Activated naive CD4-positive, alpha-beta T cell treated with anti-CD3 and anti-CD28 coated beads, Interleukin-2, amount 10 ng/mL, durations not matched to agents 7 days and 5 days (primary cell): ENCODE results near the gene FGFR3.
A peak's percentile ranks its signal among the peaks of the same experiment; 100 is the strongest.

ENCODE experiments used
- CTCF ChIA-PET: fragments of 350-600 bp; sonication (Branson Sonifier 250); formaldehyde crosslinking; loops from one replicate; lab custom pipeline; 2021; ENCODE audit warnings: antibody characterized with exemption; lab: Charles Lee
- DNase-seq: peaks from one replicate; pipeline ENCODE4 v3.0.0-alpha.2; 2020
- H3K27ac Mint-ChIP-seq: one replicate; pipeline ENCODE4 v1.8.0; 2021; ENCODE audit warnings: mild to moderate bottlenecking, moderate library complexity, mixed read lengths
- H3K27me3 Mint-ChIP-seq: one replicate; pipeline ENCODE4 v1.8.0; 2021; ENCODE audit warnings: mild to moderate bottlenecking, mixed read lengths
- H3K36me3 Mint-ChIP-seq: one replicate; pipeline ENCODE4 v1.8.0; 2021; ENCODE audit warnings: mixed read lengths
- H3K4me1 Mint-ChIP-seq: one replicate; pipeline ENCODE4 v1.8.0; 2021; ENCODE audit warnings: mixed read lengths
- H3K4me3 Mint-ChIP-seq: one replicate; pipeline ENCODE4 v1.8.0; 2021; ENCODE audit warnings: mild to moderate bottlenecking, moderate library complexity, mixed read lengths
- H3K9me3 Mint-ChIP-seq: one replicate; pipeline ENCODE4 v1.8.0; 2021; ENCODE audit warnings: mixed read lengths

Gene FGFR3

GRCh38 chr4:1783015-1783414 is 10.1 kb upstream of the FGFR3 start:
- Mint-ChIP-seq H3K27ac (no peak overlapping the region), H3K9me3 (no peaks in the 10 kb centered on the region), H3K4me3 (no peak overlapping the region), H3K4me1 (no peaks in the 10 kb centered on the region), H3K36me3 (no peaks in the 10 kb centered on the region), H3K27me3 (peaks cover 6% of the 10 kb centered on the region)
- DNase-seq: no peak
- CTCF ChIA-PET: interaction anchor here (1.3 kb wide), 1 partner anchor 35 kb away, joined by 6 read pairs; no protein-coding TSS in a partner anchor

- CTCF ChIA-PET: no interaction called here
- Mint-ChIP-seq H3K27me3 (peaks cover 6% of the 10 kb centered on the region), H3K36me3 (no peaks in the 10 kb centered on the region), H3K4me3 (no peak overlapping the region), H3K9me3 (no peaks in the 10 kb centered on the region), H3K27ac (no peak overlapping the region), H3K4me1 (no peaks in the 10 kb centered on the region)
- no peak for DNase-seq
Measured at GRCh38 chr4:1783970-1784369, 9.1 kb upstream of the FGFR3 start.

GRCh38 chr4:1784395-1784788 is 8.7 kb upstream of the FGFR3 start:
- Mint-ChIP-seq H3K4me1 (no peaks in the 10 kb centered on the region), H3K9me3 (no peaks in the 10 kb centered on the region), H3K27ac (no peak overlapping the region), H3K27me3 (peaks cover 6% of the 10 kb centered on the region), H3K4me3 (no peak overlapping the region), H3K36me3 (no peaks in the 10 kb centered on the region)
- DNase-seq: no peak
- CTCF ChIA-PET: no interaction called here

GRCh38 chr4:1784789-1785591 is 8.1 kb upstream of the FGFR3 start:
- Mint-ChIP-seq H3K27ac (no peak overlapping the region), H3K4me3 (no peak overlapping the region), H3K4me1 (no peaks in the 10 kb centered on the region), H3K27me3 (peaks cover 7% of the 10 kb centered on the region), H3K9me3 (no peaks in the 10 kb centered on the region), H3K36me3 (no peaks in the 10 kb centered on the region)
- no peak for DNase-seq
- CTCF ChIA-PET: interaction anchor here (1.0 kb wide), 2 partner anchors 14 to 24 kb away, joined by 3 to 4 read pairs; no protein-coding TSS in a partner anchor

GRCh38 chr4:1785592-1785991 is 7.5 kb upstream of the FGFR3 start:
- no peak for DNase-seq

GRCh38 chr4:1786544-1787362 is 6.3 kb upstream of the FGFR3 start:
- Mint-ChIP-seq H3K27ac (no peak overlapping the region), H3K4me1 (no peaks in the 10 kb centered on the region), H3K27me3 (peaks cover 19% of the 10 kb centered on the region), H3K9me3 (no peaks in the 10 kb centered on the region), H3K36me3 (no peaks in the 10 kb centered on the region), H3K4me3 (no peak overlapping the region)
- CTCF ChIA-PET: no interaction called here
- DNase-seq: no peak

More at GRCh38 chr4:1785592-1785991, 7.5 kb upstream of the FGFR3 start:
- H3K4me3 Mint-ChIP-seq: no peak overlapping the region
- H3K4me1 Mint-ChIP-seq: no peaks in the 10 kb centered on the region
- no peaks in the 10 kb centered on the region for H3K9me3 Mint-ChIP-seq
- H3K27me3 Mint-ChIP-seq: peaks cover 8% of the 10 kb centered on the region
- H3K27ac Mint-ChIP-seq: no peak overlapping the region
- CTCF ChIA-PET: interaction anchor here (1.0 kb wide), 2 partner anchors 14 to 23 kb away, joined by 3 to 4 read pairs; no protein-coding TSS in a partner anchor
- H3K36me3 Mint-ChIP-seq: no peaks in the 10 kb centered on the region

- Mint-ChIP-seq H3K4me3 (no peak overlapping the region), H3K9me3 (no peaks in the 10 kb centered on the region), H3K4me1 (no peaks in the 10 kb centered on the region), H3K27me3 (peaks cover 27% of the 10 kb centered on the region), H3K36me3 (no peaks in the 10 kb centered on the region), H3K27ac (no peak overlapping the region)
- CTCF ChIA-PET: no interaction called here
- no peak for DNase-seq
Measured at GRCh38 chr4:1787411-1788077, 5.5 kb upstream of the FGFR3 start.

GRCh38 chr4:1788254-1788973 is 4.7 kb upstream of the FGFR3 start:
- peaks cover 31% of the 10 kb centered on the region for H3K27me3 Mint-ChIP-seq
- no peaks in the 10 kb centered on the region for H3K4me1 Mint-ChIP-seq
- DNase-seq: no peak
- H3K9me3 Mint-ChIP-seq: no peaks in the 10 kb centered on the region
- H3K36me3 Mint-ChIP-seq: no peaks in the 10 kb centered on the region
- no peak overlapping the region for H3K27ac Mint-ChIP-seq
- H3K4me3 Mint-ChIP-seq: no peak overlapping the region
- CTCF ChIA-PET: no interaction called here

- no peak overlapping the region for H3K27ac Mint-ChIP-seq
- CTCF ChIA-PET: no interaction called here
- no peaks in the 10 kb centered on the region for H3K9me3 Mint-ChIP-seq
- no peaks in the 10 kb centered on the region for H3K36me3 Mint-ChIP-seq
- no peak overlapping the region for H3K4me3 Mint-ChIP-seq
- DNase-seq: no peak
- peaks cover 2% of the 10 kb centered on the region for H3K4me1 Mint-ChIP-seq
- H3K27me3 Mint-ChIP-seq: peaks cover 38% of the 10 kb centered on the region
Measured at GRCh38 chr4:1789552-1789951, 3.5 kb upstream of the FGFR3 start.

- Mint-ChIP-seq H3K27me3 (peaks cover 42% of the 10 kb centered on the region), H3K4me3 (no peak overlapping the region), H3K27ac (no peak overlapping the region), H3K9me3 (no peaks in the 10 kb centered on the region), H3K4me1 (peaks cover 2% of the 10 kb centered on the region), H3K36me3 (no peaks in the 10 kb centered on the region)
- CTCF ChIA-PET: no interaction called here
- DNase-seq: no peak
Measured at GRCh38 chr4:1790005-1790404, 3.1 kb upstream of the FGFR3 start.

GRCh38 chr4:1792158-1792831 is 798 bp upstream of the FGFR3 start:
- no peaks in the 10 kb centered on the region for H3K9me3 Mint-ChIP-seq

GRCh38 chr4:1793496-1793840 is 375 bp downstream of the FGFR3 start:
- DNase-seq: peak; percentile 72
- Mint-ChIP-seq H3K4me1 (peaks cover 2% of the 10 kb centered on the region), H3K36me3 (no peaks in the 10 kb centered on the region), H3K9me3 (no peaks in the 10 kb centered on the region), H3K4me3 (no peak overlapping the region), H3K27ac (no peak overlapping the region), H3K27me3 (peaks cover 72% of the 10 kb centered on the region)
- CTCF ChIA-PET: interaction anchor here (1.1 kb wide), 1 partner anchor 48 kb away, joined by 3 read pairs; no protein-coding TSS in a partner anchor

More at GRCh38 chr4:1792158-1792831, 798 bp upstream of the FGFR3 start:
- CTCF ChIA-PET: interaction anchor here (1.5 to 1.6 kb wide), 2 partner anchors 16 to 44 kb away, joined by 5 read pairs; no protein-coding TSS in a partner anchor
- peak overlapping the region; percentile 33 for H3K4me3 Mint-ChIP-seq
- DNase-seq: no peak
- peaks cover 65% of the 10 kb centered on the region for H3K27me3 Mint-ChIP-seq
- H3K36me3 Mint-ChIP-seq: no peaks in the 10 kb centered on the region
- peaks cover 2% of the 10 kb centered on the region for H3K4me1 Mint-ChIP-seq
- H3K27ac Mint-ChIP-seq: no peak overlapping the region
